Epithelial cell of proximal tubule (primary cell): ENCODE data around the gene AMIGO2. TPM values are rescaled to one million over a fixed set of nuclear protein-coding genes. Genes with fewer than 3 reads are reported as not detected.

Source experiments
- DNase-seq: peaks from one replicate; pipeline ENCODE4 v3.0.0-alpha.2; 2011; ENCODE audit warnings: low read depth
- H3K4me3 ChIP-seq: 2 replicates; pipeline ENCODE4 v1.5.1; 2011; ENCODE audit warnings: low read depth, mild to moderate bottlenecking, low read length
- total RNA-seq: library from RNA; depleted of rRNA; stranded (reverse); fragments of >200 nt; gene quantifications from 2 replicates; pipeline ENCODE4 v1.2.3, GENCODE V29; 2015
- TF ChIP-seq, protein P1 (sequence below): conservative IDR thresholded peaks from 2 replicates; pipeline ENCODE4 v1.5.1; 2012; ENCODE audit warnings: low read depth, mild to moderate bottlenecking, low read length

AMIGO2 gene
- total RNA-seq, 1 donor from 2014 or later = 93.3 TPM

DNA sequence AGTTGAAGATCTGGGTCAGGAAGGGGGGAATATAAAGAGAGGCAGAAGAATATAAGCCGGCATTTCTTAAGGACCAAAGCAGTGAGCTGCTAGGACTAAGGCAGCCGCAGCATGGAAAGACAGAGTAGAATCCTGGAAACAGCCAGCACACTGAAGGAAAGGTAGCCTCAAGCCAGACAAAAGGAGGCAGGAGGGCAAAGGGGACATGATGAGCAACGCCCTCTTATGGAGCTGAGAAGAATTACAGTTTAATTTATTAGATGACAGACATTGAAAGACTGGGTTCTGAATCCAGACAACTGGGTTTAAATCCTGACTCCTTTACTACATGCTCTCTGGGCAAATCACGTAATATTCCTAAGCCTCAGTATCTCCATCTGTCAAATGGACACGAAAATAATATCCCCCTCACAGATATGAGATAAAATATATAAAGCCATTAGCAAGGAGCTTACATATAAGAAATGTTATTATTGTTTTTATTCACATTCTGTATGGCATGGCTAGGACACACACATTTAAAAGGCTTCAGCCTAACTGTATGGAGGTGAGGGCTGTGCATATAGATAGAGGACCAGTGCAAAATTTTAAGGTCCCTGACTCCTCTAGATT, 8.4 kb downstream of the AMIGO2 start:
- no peak overlapping the region for H3K4me3 ChIP-seq
- DNase-seq = no peak
- TF ChIP-seq, protein P1, sequence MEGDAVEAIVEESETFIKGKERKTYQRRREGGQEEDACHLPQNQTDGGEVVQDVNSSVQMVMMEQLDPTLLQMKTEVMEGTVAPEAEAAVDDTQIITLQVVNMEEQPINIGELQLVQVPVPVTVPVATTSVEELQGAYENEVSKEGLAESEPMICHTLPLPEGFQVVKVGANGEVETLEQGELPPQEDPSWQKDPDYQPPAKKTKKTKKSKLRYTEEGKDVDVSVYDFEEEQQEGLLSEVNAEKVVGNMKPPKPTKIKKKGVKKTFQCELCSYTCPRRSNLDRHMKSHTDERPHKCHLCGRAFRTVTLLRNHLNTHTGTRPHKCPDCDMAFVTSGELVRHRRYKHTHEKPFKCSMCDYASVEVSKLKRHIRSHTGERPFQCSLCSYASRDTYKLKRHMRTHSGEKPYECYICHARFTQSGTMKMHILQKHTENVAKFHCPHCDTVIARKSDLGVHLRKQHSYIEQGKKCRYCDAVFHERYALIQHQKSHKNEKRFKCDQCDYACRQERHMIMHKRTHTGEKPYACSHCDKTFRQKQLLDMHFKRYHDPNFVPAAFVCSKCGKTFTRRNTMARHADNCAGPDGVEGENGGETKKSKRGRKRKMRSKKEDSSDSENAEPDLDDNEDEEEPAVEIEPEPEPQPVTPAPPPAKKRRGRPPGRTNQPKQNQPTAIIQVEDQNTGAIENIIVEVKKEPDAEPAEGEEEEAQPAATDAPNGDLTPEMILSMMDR = peak; percentile 70

DNA sequence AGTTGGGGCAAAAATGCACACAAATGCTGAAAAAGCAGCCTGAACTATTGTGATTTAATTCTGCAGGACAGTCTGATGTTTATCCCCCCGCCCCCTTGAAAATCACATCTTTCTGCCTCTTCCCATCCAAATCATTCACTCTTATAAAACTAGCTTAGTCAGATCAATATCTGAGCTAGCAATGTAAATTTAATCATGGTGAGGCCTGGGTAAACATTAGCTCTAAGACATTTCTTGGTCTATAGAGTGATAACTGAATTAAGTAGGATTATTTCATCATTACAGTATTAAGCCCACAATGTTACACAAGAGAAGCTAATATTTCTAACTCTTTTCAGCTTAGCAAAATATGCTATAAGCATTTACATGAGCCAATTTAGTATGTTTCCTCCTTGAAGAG, 9.4 kb downstream of the AMIGO2 start:
- no peak for DNase-seq
- no peak overlapping the region for H3K4me3 ChIP-seq
- TF ChIP-seq, protein P1 = no peak

DNA sequence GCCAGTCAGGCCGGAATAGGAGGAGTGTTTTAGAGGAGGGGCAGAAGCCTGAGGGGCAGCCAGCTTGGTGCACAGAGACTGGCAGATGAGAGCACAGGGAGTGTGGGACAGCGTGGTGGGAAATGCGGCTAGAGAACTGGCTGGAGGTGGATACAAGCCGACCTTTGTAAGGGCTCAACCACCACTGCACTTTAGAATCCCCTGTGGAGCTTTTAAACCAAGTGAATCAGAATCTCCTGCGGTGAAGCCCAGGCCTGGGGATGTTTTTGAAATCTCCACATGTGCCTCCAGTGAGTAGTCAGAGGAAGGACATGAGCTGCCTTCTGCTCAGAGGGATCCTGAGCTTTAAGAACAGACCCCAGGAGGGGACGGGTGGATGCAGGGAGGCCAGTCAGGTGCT, 11.2 kb downstream of the AMIGO2 start:
- DNase-seq = no peak
- no peak overlapping the region for H3K4me3 ChIP-seq
- TF ChIP-seq, protein P1 = no peak

DNA sequence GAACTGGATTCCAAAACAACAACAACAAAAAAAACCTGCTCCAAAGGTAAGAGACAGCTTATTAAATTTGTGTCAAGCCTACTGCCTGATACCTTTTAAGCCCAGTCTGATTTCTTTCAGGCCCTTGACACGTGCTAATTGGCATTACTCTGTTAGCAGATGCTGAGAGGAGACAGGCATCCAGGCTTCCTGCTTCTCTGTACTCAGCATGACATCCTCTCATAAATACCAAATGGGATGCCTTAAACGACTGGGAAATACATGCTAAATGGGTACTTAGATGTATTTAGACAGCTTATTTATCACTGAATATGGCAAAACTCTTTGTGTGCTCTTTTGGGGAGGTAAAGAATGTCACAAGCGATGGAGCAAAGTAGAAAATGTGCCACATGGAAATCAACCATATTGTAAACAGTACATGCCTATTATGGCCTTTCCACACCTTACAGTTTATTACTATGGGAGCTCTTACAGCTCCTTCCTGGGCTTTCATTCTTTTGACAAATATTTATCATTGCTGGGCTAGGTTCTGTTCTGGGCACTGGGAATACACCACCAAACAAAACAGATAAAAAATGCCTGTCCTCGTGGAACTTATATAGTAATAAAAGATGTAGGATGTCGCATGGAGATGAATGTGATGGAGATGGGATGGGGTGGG, 11.9 kb downstream of the AMIGO2 start:
- TF ChIP-seq, protein P1 = no peak
- no peak for DNase-seq
- no peak overlapping the region for H3K4me3 ChIP-seq

DNA sequence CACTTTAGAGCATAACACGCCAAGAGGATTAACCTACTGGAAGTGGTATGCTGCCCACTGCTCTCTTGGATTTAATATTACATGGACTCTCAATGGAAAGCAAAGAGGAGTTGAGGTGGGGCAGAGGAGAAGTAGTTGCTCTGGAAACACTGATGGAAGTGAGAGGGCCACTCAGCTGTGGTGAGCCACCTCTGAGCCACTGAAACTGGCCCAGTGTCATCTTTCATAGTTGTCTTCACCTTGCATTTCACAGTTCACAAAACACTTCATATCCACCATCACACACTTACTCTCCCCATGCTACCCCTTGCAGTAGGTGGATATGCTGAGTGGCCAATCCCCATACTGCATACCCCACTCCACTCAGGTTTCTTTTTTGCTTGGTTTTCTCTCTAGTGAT, 12.6 kb downstream of the AMIGO2 start:
- TF ChIP-seq, protein P1 = no peak
- DNase-seq = no peak
- H3K4me3 ChIP-seq = no peak overlapping the region

DNA sequence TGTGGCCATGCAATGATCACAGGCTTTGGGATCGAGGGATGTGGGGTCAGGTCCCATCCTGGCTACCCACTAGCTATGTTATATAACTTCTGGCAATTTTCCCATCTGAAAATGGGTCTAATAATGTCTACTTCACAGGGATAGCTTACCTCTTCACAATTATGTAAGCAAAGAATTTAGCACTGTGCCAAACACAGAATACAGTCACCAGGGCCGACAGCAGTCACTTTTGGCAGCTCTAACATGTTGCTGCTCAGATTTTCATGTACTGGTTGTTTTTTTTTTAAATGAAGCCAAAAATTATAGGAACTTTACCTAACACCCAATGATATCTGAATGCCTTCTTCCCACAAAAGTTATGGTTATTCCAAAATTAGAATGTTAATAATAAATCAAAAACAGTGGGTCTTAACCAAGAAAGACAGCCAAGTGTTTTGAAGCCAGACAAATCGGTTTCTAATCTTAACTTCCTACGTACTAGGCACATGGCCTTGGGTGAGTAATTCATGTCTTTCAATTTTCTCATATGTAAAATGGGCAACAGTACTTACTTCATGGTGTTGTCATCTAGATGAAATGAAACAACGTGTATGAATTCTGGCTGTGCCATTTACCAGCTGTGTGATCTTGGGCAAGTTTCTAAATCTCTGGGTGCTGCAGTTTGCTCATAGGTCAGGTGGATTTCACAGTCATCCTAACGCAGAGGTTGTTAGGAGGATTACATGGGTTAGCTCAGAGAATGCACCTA, 13.3 kb downstream of the AMIGO2 start:
- no peak overlapping the region for H3K4me3 ChIP-seq
- no peak for DNase-seq
- TF ChIP-seq, protein P1 = no peak
